ENCODE results near the gene ACSM2A.
"Not testable (repeated sequence)": the region's sequence is repeated elsewhere in the genome, so short reads cannot be mapped to it uniquely, and the experiment has no call there.

The ACSM2A gene

GRCh38 chr16:20531795-20532194, 80.5 kb downstream of the ACSM2A start:
- not testable (repeated sequence) for H3K27me3 Mint-ChIP-seq; H3K9me3 Mint-ChIP-seq; H3K4me3 Mint-ChIP-seq; H3K4me1 Mint-ChIP-seq; ATAC-seq (replicated peaks; ENCODE audit: extremely low read depth, poor library complexity, severe bottlenecking); DNase-seq (ENCODE audit: low spot score in 2 of 2); H3K27ac Mint-ChIP-seq (ENCODE audit: low read depth); H3K36me3 Mint-ChIP-seq (ENCODE audit: insufficient read depth)

GRCh38 chr16:20532284-20532792, 81.0 kb downstream of the ACSM2A start:
- not testable (repeated sequence) for DNase-seq (ENCODE audit: low spot score in 2 of 2); H3K4me1 Mint-ChIP-seq; H3K36me3 Mint-ChIP-seq (ENCODE audit: insufficient read depth); H3K27ac Mint-ChIP-seq (ENCODE audit: low read depth); H3K9me3 Mint-ChIP-seq; ATAC-seq (replicated peaks; ENCODE audit: extremely low read depth, poor library complexity, severe bottlenecking); H3K4me3 Mint-ChIP-seq
- H3K27me3 Mint-ChIP-seq: peaks cover 14% of the 10 kb centered on the region

- not testable (repeated sequence) for H3K27ac Mint-ChIP-seq (ENCODE audit: low read depth); H3K9me3 Mint-ChIP-seq; H3K4me3 Mint-ChIP-seq; DNase-seq (ENCODE audit: low spot score in 2 of 2); ATAC-seq (replicated peaks; ENCODE audit: extremely low read depth, poor library complexity, severe bottlenecking); H3K36me3 Mint-ChIP-seq (ENCODE audit: insufficient read depth); H3K4me1 Mint-ChIP-seq
- peaks cover 16% of the 10 kb centered on the region for H3K27me3 Mint-ChIP-seq
Observed at GRCh38 chr16:20536669-20537068, 85.3 kb downstream of the ACSM2A start.

Data from central memory CD8-positive, alpha-beta T cell (primary cell).